ENCODE measurements around the gene ZNF560.
"Not testable (repeated sequence)": the region's sequence is repeated elsewhere in the genome, so short reads cannot be mapped to it uniquely, and the experiment has no call there.

GRCh38 chr19:9539921-9540320 lies 41.5 kb upstream of the ZNF560 start:
- TF ChIP-seq CTCF, POLR2A (IDR thresholded peaks at IDR 0.05): not testable (repeated sequence)
